ENCODE results near the gene FIGLA.

- TF ChIP-seq, protein P1, sequence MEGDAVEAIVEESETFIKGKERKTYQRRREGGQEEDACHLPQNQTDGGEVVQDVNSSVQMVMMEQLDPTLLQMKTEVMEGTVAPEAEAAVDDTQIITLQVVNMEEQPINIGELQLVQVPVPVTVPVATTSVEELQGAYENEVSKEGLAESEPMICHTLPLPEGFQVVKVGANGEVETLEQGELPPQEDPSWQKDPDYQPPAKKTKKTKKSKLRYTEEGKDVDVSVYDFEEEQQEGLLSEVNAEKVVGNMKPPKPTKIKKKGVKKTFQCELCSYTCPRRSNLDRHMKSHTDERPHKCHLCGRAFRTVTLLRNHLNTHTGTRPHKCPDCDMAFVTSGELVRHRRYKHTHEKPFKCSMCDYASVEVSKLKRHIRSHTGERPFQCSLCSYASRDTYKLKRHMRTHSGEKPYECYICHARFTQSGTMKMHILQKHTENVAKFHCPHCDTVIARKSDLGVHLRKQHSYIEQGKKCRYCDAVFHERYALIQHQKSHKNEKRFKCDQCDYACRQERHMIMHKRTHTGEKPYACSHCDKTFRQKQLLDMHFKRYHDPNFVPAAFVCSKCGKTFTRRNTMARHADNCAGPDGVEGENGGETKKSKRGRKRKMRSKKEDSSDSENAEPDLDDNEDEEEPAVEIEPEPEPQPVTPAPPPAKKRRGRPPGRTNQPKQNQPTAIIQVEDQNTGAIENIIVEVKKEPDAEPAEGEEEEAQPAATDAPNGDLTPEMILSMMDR (IDR thresholded peaks at IDR 0.05; ENCODE audit: poor library complexity), result no peak
- TF ChIP-seq EZH2 (IDR thresholded peaks at IDR 0.05; ENCODE audit: borderline replicate concordance) (no peak), EZH2phosphoT487 (IDR thresholded peaks at IDR 0.05; ENCODE audit: low read depth, severe bottlenecking, unreplicated experiment) (no peak)
Observed at GRCh38 chr2:70796262-70796661, 5.8 kb upstream of the FIGLA start.
